GM18507 (cell line): ENCODE measurements around the gene CDK14.

Experiments
- DNase-seq: peaks from one replicate; pipeline ENCODE4 v3.0.0; 2011; ENCODE audit warnings: low read depth; ENCODE audit not compliant: insufficient read length; ENCODE audit errors: extremely low spot score
- FAIRE-seq: peaks from 2 replicates; lab custom pipeline; 2011; peaks lifted over from hg19 to GRCh38; lab: Jason Lieb, UNC

Gene CDK14

GRCh38 chr7:91083855-91084644, 487.9 kb downstream of the CDK14 start:
- DNase-seq (no peak), FAIRE-seq (no peak)

- DNase-seq (no peak), FAIRE-seq (no peak)
Observed at GRCh38 chr7:91085175-91085574, 489.1 kb downstream of the CDK14 start.

GRCh38 chr7:91086200-91086599, 490.1 kb downstream of the CDK14 start:
- DNase-seq = no peak
- no peak for FAIRE-seq

DNA sequence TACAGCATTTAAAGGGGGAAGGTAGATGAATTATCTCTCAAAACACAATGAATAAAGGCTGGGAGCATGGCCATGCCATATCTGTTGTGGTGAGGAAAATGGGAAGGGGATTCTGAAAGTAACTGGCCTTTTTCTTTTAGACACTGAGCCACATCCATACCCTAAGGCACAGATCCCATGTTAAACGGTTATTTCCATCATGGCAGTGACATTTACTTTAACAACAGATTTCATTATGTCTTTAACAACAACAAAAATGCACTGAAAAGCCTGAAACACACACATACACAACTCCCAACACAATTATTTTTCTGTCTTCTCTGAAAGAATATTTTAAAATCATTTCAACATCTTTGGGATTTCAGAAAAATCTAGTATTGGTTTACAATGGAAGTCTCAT, 492.0 kb downstream of the CDK14 start:
- FAIRE-seq = peak; percentile 26
- DNase-seq = no peak

- DNase-seq (no peak), FAIRE-seq (peak; percentile 21)
Observed at GRCh38 chr7:91088691-91089090, 492.6 kb downstream of the CDK14 start.

GRCh38 chr7:91089382-91089963, 493.4 kb downstream of the CDK14 start:
- no peak for DNase-seq
- peak; percentile 78 for FAIRE-seq

DNA sequence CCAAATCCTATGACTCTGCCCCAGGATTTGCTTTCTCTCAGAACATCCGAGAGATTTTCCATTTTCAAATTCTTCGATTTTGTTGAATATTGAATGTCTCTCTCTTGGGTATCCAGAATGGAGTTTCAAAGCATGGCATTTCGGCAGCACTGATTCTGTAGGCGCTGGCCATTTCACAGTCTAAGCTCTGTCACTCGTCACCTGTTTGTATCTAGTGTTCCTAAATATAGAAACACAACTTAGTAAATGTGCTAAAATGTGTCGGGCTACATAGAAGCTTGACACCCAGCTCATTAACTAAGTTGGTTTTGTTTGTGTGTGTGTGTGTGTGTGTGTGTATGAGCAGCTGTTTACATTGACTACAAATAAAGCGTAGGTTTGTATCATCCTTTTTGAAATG, 494.6 kb downstream of the CDK14 start:
- FAIRE-seq = no peak

DNA sequence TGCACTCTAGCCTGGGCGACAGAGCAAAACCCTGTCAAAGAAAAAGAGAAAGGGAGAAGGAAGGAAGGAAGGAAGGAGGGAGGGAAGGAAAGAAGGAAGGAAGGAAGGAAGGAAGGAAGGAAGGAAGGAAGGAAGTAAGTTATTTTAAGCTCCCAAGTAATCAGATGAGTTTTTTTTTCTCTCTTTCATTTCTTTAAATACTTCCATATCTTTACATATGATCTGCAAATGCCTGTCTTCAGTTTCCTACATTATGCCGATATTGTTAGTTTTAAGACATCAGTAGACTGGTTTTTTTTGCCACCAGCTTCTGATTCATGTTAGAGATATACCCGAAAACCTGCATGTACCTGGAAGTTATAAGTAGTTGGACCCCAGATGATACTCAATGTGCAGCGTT, 495.5 kb downstream of the CDK14 start:
- DNase-seq = no peak
- no peak for FAIRE-seq

More for the DNA sequence above, 494.6 kb downstream of the CDK14 start:
- DNase-seq = no peak

GRCh38 chr7:91093181-91093580, 497.1 kb downstream of the CDK14 start:
- DNase-seq = no peak
- FAIRE-seq = no peak

- no peak for FAIRE-seq
- DNase-seq = no peak
Observed at GRCh38 chr7:91098566-91098965, 502.4 kb downstream of the CDK14 start.

- DNase-seq = no peak
- no peak for FAIRE-seq
Observed at GRCh38 chr7:91103363-91103762, 507.2 kb downstream of the CDK14 start.

GRCh38 chr7:91107460-91107859, 511.3 kb downstream of the CDK14 start:
- no peak for FAIRE-seq
- no peak for DNase-seq

DNA sequence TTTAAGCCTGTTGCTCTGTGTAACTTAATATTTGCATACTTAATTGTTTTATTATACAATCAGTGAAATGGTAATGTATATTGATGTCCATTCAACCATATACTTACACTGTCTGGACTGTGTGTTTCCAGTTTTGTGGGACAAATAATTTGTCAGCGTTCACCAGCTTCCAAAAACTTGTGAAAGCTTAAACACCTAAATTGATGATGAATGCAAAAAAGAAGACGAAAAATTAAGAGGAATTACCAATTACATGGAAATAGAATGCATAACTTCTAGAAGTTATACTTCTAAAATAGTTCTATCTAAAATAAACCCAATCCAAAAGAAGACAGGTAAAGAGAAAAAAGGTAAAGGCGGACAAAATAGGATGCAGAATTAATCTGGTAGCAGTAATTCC, 513.1 kb downstream of the CDK14 start:
- FAIRE-seq (no peak), DNase-seq (no peak)

DNA sequence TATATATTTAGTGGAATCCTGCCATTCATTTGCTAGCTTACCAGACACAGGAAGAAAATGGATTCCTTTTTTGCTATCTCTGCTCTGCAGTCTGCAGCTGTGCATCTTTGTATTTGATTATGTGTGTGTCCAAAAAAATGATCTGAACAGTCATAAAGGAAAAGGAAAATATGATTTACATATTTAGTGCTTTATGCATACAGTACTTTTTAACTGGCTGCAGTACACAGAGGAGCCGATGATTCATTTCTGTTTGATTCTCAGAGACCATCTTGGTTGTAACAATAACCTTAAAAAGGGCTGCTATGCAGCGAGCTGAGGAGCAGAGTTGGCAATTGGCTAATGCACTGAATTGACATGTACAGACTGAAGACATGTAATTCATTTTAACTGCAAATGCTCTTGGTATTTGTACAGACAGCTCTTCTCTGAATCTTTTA, 516.8 kb downstream of the CDK14 start:
- FAIRE-seq (no peak), DNase-seq (no peak)

GRCh38 chr7:91114232-91114631, 518.1 kb downstream of the CDK14 start:
- FAIRE-seq = no peak
- no peak for DNase-seq

- no peak for DNase-seq
- no peak for FAIRE-seq
Observed at GRCh38 chr7:91126762-91127161, 530.6 kb downstream of the CDK14 start.

- DNase-seq (no peak), FAIRE-seq (no peak)
Observed at GRCh38 chr7:91127325-91127724, 531.2 kb downstream of the CDK14 start.

GRCh38 chr7:91127959-91128358, 531.8 kb downstream of the CDK14 start:
- DNase-seq = no peak
- no peak for FAIRE-seq

DNA sequence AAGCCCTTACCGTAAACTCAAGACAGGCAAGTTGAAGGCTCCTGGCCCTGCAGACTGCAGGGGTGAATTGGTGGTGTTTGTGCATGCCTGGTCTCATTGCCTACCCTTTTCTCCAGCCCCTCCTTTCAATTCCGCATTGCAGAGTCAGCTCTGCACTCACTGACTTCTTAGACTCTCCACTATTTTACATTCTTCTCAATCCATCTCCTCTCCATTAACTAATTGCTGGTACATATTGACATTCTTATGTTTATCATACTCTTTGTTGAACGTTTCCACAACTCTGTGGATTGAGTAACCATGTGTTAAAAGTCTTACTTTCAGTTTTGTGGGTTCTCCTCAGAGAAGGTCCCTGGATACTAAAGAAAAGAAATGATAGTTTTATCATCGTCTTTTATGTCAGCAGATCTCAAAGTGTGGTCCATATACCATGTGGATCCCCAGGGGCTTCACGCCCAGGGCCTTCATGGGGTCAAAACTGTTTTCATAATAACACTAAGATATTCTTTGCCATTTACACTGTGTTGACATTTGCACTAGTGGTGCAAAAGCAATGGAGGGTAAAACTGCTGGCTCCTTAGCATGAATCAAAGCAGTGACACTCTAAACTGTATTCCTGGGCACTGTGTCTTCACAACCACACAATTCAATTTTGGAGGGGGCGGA, 532.7 kb downstream of the CDK14 start:
- FAIRE-seq (no peak), DNase-seq (no peak)

DNA sequence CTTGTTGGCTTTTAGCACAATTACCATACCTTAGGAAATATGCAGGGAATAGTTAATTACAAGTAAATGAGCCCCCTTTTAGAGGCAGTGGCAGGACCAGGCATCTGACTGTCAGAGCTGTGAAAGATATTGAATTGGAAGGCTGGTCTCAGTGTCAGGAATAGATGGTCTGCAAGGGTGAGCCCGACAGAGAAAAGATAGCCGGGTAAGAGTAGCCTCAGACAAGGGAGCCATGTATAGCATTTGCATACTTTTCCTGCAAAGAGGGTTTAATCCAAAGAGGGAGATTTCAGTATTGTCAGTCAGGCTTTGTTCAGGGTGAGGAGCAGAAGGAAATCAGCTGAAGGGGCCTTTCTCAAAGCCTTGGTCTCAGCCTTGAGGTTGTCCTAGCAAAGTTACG, 539.2 kb downstream of the CDK14 start:
- DNase-seq = no peak
- FAIRE-seq = no peak
